ENCODE data around the gene CCDC137. TPM values are rescaled to one million over a fixed set of nuclear protein-coding genes. Genes with fewer than 3 reads are reported as not detected.

The CCDC137 gene
- total RNA-seq, 2 donors from 2014 or later, result 35.8 to 44.2 TPM

DNA sequence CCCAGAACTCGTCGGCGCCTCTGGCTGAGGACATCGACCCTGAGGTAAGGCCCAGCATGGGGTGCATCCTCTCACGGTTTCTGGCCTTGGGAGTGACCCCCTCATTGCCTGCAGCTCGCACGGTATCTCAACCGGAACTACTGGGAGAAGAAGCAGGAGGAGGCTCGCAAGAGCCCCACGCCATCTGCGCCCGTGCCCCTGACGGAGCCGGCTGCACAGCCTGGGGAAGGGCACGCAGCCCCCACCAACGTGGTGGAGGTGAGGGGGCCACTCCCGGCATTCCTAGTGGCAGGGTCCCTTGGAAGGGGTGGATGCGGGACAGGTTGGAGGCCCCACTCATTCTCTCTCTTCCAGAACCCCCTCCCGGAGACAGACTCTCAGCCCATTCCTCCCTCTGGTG, 28.3 kb downstream of the CCDC137 start:
- Mint-ChIP-seq H3K27ac (no peak overlapping the region), H3K4me1 (no peaks in the 10 kb centered on the region), H3K9me3 (no peaks in the 10 kb centered on the region), H3K36me3 (ENCODE audit: low read depth) (peaks cover 56% of the 10 kb centered on the region), H3K4me3 (no peak overlapping the region), H3K27me3 (ENCODE audit: insufficient read depth) (no peaks in the 10 kb centered on the region)
- 93 to 95% methylated on average over 9 to 19 of the region's 19 CpGs for WGBS, 2 experiments (ENCODE audit: insufficient coverage in 1 of 2, insufficient read length in 1 of 2)
- Histone ChIP-seq H3K27me3 (ENCODE audit: control insufficient read depth, insufficient read depth, low read length, poor library complexity, severe bottlenecking) (no peaks in the 10 kb centered on the region), H3K9me3 (ENCODE audit: control insufficient read depth, low read length) (no peaks in the 10 kb centered on the region), H3K4me3 (ENCODE audit: low read length) (no peak overlapping the region), H3K9ac (ENCODE audit: extremely low read depth, low read length, poor library complexity, severe bottlenecking) (no peak overlapping the region), H3K36me3 (ENCODE audit: control insufficient read depth, insufficient read depth, low read length) (peaks cover 61% of the 10 kb centered on the region), H3K27ac (ENCODE audit: low read depth, low read length) (no peak overlapping the region), H3K4me1 (ENCODE audit: control insufficient read depth, insufficient read depth, low read length) (no peaks in the 10 kb centered on the region)
- DNase-seq, result no peak
- TF ChIP-seq, protein P1, sequence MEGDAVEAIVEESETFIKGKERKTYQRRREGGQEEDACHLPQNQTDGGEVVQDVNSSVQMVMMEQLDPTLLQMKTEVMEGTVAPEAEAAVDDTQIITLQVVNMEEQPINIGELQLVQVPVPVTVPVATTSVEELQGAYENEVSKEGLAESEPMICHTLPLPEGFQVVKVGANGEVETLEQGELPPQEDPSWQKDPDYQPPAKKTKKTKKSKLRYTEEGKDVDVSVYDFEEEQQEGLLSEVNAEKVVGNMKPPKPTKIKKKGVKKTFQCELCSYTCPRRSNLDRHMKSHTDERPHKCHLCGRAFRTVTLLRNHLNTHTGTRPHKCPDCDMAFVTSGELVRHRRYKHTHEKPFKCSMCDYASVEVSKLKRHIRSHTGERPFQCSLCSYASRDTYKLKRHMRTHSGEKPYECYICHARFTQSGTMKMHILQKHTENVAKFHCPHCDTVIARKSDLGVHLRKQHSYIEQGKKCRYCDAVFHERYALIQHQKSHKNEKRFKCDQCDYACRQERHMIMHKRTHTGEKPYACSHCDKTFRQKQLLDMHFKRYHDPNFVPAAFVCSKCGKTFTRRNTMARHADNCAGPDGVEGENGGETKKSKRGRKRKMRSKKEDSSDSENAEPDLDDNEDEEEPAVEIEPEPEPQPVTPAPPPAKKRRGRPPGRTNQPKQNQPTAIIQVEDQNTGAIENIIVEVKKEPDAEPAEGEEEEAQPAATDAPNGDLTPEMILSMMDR (conservative IDR thresholded peaks at IDR 0.05), result no peak

DNA sequence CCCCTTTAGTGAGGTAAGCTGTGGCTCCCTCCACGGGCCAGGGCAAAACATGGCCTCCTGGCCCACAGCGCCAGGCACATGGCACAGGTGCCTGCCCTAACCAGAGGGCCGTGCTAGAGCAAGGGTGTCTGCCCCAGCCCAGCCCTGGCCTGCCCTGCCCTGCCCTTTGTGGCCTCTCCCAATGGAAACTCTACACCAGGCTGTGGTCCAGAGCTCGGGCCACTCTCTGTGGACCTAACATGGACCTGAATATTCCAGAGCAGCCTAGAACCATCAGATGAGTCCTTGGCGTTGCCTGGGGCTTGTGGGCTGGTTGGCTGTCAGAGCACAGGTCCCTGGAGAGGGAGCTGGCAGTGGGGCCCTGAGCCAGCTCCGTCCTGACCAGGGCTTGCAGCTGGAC, 28.7 kb downstream of the CCDC137 start:
- Histone ChIP-seq H3K27ac (ENCODE audit: low read depth, low read length) (no peak overlapping the region), H3K9me3 (ENCODE audit: control insufficient read depth, low read length) (no peaks in the 10 kb centered on the region), H3K27me3 (ENCODE audit: control insufficient read depth, insufficient read depth, low read length, poor library complexity, severe bottlenecking) (no peaks in the 10 kb centered on the region), H3K4me1 (ENCODE audit: control insufficient read depth, insufficient read depth, low read length) (no peaks in the 10 kb centered on the region), H3K9ac (ENCODE audit: extremely low read depth, low read length, poor library complexity, severe bottlenecking) (no peak overlapping the region), H3K36me3 (ENCODE audit: control insufficient read depth, insufficient read depth, low read length) (peaks cover 60% of the 10 kb centered on the region), H3K4me3 (ENCODE audit: low read length) (no peak overlapping the region)
- H3K9me3 Mint-ChIP-seq, result no peaks in the 10 kb centered on the region
- H3K4me3 Mint-ChIP-seq, result no peak overlapping the region
- H3K36me3 Mint-ChIP-seq (ENCODE audit: low read depth), result peaks cover 53% of the 10 kb centered on the region
- 92 to 98% methylated on average over 4 to 6 of the region's 6 CpGs for WGBS, 2 experiments (ENCODE audit: insufficient coverage in 1 of 2, insufficient read length in 1 of 2)
- TF ChIP-seq, protein P1 (conservative IDR thresholded peaks at IDR 0.05), result no peak
- no peak overlapping the region for H3K27ac Mint-ChIP-seq
- H3K27me3 Mint-ChIP-seq (ENCODE audit: insufficient read depth), result no peaks in the 10 kb centered on the region
- H3K4me1 Mint-ChIP-seq, result no peaks in the 10 kb centered on the region
- no peak for DNase-seq

DNA sequence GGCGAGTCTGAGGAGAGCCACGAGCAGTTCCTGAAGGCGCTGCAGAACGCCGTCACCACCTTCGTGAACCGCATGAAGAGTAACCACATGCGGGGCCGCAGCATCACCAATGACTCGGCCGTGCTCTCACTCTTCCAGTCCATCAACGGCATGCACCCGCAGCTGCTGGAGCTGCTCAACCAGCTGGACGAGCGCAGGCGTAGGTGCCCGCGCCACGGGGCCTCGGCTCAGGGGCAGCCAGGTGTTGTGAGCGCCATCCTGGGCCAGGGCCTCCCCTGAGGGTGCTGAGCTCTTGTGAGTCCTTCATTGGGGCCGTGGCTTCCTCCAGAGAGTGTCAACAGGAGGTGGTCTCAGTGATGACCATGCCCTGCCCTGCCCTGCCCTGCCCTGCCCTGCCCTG, 29.3 kb downstream of the CCDC137 start:
- Mint-ChIP-seq H3K27ac (no peak overlapping the region), H3K4me1 (no peaks in the 10 kb centered on the region), H3K4me3 (no peak overlapping the region), H3K27me3 (ENCODE audit: insufficient read depth) (no peaks in the 10 kb centered on the region), H3K9me3 (no peaks in the 10 kb centered on the region), H3K36me3 (ENCODE audit: low read depth) (peaks cover 55% of the 10 kb centered on the region)
- WGBS, 2 experiments (ENCODE audit: insufficient coverage in 1 of 2, insufficient read length in 1 of 2), result 96% methylated on average over 19 to 22 of the region's 22 CpGs
- TF ChIP-seq, protein P1 (conservative IDR thresholded peaks at IDR 0.05), result no peak
- H3K36me3 ChIP-seq (ENCODE audit: control insufficient read depth, insufficient read depth, low read length), result peaks cover 60% of the 10 kb centered on the region
- no peaks in the 10 kb centered on the region for H3K27me3 ChIP-seq (ENCODE audit: control insufficient read depth, insufficient read depth, low read length, poor library complexity, severe bottlenecking)
- no peak overlapping the region for H3K4me3 ChIP-seq (ENCODE audit: low read length)
- H3K27ac ChIP-seq (ENCODE audit: low read depth, low read length), result no peak overlapping the region
- no peaks in the 10 kb centered on the region for H3K9me3 ChIP-seq (ENCODE audit: control insufficient read depth, low read length)
- no peak overlapping the region for H3K9ac ChIP-seq (ENCODE audit: extremely low read depth, low read length, poor library complexity, severe bottlenecking)
- DNase-seq, result no peak
- H3K4me1 ChIP-seq (ENCODE audit: control insufficient read depth, insufficient read depth, low read length), result no peaks in the 10 kb centered on the region

Measured in endodermal cell (in vitro differentiated cells).